CD1c-positive myeloid dendritic cell (primary cell): Measurements from ENCODE around the gene IL34.
A peak's percentile ranks its signal among the peaks of the same experiment; 100 is the strongest.
"Not testable (repeated sequence)": the region's sequence is repeated elsewhere in the genome, so short reads cannot be mapped to it uniquely, and the experiment has no call there.

Experiments
- DNase-seq: peaks from one replicate; pipeline ENCODE4 v3.0.0-alpha.2; 2016; ENCODE audit errors: extremely low spot score

IL34 gene

DNA sequence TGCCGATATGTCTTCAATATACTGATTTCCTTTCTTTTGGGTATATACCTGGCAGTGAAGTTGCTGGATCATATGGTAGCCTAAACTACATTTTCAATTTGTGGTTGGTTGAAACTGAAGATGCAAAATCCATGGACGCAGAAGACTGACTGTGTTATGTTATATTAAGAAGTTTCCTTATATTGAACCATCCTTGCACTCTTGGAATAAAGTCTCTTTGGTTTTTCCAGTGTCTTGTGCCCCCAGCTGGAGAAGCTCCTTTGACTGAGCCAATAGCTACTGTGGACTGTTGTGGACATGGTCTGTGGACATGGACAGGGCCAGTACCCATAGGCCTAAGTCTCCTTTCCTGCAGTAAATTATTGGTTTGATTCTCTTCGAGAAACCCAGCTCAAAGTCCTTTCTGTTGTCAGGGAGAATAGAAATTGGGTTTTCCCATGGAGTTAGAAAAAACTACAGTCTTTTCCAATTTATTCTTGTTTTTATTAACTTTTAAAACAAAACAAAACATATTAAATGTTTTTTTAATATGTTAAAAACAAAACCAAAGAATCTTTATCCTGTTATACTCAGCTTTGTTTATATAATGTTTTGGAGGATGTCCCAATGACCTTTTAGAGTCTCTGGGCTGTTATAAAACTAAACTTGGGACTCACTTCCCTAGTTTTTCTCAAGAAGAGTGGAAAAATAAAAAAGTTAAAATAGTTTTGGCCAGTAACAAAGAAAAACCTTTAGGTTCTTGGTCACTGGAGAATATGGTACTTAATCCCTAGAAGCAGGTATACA is 15.2 kb upstream of the IL34 start:
- no peak for DNase-seq

DNA sequence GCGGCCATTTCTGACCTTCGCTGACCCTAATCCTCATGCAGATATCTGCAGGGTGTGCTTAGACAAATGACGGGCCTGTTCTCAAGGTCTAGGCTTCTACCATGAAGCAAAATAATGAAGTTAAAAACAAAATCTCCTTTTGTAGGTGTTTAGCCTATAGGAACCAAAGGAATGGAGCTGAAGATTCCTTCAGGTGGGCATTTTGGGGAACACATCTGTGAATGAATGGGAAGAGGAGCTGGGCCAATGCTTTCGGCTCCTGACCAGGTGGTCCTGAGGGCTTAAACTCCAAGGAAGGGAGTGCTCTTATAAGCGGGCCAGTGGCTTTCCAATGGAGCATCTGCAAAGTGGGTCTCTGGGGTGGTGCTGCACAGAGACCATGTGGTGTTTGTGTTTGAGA is 14.1 kb upstream of the IL34 start:
- DNase-seq, result no peak

DNA sequence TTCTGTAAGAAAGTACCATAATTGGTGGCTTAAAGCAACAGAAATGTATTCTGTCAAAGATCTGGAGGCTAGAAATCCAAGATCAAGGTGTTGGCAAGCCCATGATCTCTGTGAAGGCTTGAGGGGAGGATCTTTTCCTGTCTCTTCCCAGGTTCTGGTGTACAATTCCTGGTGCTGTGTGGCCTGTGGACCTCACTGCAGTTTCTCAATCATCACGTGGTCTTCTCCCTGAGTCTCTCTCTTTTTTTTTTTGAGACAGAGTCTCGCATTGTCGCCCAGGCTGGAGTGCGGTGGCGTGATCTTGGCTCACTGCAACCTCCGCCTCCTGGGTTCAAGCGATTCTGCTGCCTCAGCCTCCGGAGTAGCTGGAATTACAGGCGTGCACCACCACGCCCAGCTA is 12.7 kb upstream of the IL34 start:
- not testable (repeated sequence) for DNase-seq

DNA sequence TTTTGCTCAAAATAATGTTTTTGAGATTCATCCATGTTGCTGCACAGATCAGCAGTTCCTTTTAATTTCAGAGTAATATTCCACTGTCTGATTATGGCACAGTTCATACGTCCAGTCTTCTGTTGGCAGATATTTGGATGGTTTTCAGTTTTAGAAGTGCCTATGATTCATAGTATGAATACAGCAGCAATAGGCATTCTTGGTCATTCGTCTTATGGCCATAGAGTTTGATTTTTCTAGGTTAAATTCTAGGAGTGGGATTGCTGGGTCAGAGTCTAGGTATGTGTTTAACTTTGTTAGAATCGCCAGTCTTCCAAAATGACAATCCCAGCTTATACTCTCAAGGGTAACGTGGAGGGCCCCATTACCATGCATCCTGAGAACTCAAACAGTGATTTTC is 11.5 kb upstream of the IL34 start:
- no peak for DNase-seq

DNA sequence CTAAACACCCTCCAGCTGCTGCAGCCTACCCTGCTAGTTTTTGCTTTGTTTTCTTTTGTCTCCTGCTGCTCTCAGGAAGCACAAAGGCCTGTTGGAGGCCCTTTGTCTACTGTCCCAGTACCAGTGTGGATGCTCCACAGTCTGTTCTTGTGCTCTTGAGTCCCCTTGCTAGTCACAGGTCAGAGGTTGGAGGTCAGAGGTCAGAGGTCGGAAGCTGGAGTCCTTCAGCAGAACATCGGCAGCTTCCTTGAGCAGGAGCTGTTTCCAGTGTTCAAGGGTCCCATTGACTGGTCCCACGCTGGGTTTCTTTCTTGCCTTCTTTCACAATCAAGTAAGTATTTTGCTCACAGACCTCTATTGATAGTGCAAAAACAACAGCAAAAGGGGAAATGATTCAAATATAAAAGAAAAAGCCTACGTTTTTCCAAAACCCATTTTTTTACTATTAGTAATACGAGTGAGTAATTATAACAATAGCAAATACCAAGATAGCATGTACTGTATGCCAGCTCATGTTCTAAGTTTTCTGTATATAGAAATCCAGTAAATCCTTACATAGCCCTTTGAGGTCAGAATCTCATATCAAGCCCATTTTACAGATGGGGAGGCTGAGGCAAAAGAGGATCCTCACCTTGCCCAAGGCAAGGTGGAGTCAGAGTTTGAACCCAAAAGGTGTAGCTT is 10.9 kb upstream of the IL34 start:
- no peak for DNase-seq

DNA sequence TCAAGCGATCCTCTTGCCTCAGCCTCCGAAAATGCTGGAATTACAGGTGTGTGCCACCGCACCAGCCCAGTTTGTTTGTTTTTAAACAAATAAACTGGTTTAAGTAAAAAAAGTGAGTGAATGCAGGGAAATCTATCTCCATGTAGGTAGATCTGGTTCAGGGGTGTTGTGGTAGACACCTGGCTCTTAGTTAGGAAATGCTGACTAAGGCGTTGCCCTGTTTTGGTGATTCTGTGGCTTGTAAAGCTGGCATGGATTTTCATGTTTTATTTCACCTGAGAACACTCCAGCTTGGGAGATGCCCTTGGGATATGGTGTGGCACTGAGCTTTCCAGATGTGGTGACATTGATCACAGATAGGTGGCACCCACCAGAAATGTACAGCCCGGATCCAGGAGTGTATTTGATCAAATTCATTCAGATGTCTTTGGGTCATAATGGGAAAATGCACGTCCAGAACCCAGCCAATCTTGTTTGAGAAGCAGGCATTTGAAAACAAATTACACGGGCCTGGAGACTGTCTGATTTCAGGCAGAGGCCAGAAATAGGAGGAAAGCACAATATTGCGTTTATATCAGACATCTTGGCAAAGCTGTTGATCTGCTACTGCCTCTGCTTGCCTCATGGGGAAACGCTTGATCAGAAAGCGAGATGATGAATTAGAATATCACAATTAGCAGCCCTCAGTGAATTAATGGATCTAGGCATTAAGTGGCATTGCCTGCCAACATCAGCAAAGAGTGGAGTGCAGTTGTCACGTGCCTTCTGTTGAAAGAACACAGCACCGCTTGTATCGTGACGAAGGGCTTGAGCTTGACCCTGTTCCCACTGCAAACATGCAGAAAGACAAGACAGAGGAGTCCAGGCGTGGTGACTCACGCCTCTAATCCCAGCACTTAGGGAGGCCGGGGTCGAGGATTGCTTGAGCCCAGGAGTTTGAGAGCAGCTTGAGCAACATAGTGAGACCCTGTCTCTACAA is 7.3 kb upstream of the IL34 start:
- DNase-seq, result no peak

DNA sequence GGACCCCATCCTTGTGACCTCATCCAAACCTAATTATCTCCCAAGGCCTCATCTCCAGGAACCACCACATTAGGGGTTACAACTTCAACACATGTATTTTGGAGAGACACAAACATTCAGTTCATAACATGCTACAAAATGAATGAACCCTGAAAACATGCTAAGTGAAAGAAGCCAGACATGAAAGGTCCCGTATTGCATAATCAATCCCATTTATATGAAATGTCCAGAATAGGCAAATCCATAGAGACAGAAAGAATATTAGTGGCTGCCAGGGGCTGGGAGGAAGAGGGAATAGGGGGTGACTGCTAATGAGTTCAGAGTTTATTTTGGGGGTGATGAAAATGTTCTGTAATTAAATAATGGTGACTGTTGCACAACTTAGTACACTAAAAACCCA is 3.7 kb upstream of the IL34 start:
- DNase-seq, result no peak

DNA sequence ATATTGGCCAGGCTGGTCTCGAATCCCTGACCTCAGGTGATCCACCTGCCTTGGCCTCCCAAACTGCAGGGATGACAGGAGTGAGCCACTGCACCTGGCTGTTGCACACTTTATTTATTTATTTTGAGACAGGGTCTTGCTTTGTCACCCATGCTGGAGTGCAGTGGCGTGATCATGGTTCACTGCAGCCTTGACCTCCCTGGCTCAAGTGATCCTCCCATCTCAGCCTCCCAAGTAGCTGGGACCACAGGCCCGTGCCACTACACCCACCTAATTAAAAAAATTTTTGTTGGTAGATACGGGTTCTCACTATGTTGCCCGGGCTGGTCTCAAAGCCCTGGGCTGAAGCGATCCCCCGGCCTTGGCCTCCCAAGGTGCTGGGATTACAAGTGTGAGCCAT is 3.1 kb upstream of the IL34 start:
- DNase-seq, result not testable (repeated sequence)

DNA sequence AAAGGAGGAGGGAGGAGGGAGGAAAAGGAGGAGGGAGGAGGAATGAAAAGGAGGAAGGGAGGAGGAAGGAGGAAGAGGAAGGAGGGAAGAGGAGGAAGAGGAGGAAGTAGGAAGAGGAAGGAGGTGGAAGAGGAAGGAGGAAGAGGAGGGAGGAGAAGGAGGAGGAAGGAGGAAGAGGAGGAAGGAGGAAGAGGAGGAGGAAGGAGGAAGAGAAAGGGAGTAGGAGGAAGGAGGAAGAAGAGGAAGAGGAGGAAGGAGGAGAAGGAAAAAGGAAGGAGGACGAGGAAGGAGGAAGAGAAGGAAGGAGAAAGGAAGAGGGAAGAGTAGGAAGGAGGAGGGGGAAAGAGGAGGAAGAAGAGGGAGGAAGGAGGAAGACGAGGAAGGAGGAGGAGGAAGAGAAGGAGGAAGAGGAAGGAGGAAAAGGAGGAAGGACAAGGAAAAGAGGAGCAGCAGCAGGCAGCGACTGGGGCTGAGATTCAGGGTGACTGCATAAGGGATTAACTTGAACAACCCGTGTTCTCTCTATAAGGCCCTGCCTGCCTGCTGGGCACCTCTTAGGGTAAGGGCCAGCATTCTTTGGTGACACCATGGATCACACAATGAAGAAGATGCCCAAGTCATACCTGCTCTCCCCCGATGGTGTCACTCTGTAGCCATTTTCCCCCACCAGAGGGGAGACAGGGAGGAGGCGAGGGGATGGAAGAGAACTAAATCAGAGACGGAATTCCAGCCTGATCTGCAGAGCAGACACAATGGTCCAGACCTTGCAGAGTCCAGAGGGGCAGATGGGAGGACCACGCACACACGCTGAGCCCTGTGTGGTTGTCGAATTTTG is 1.4 kb upstream of the IL34 start:
- no peak for DNase-seq

DNA sequence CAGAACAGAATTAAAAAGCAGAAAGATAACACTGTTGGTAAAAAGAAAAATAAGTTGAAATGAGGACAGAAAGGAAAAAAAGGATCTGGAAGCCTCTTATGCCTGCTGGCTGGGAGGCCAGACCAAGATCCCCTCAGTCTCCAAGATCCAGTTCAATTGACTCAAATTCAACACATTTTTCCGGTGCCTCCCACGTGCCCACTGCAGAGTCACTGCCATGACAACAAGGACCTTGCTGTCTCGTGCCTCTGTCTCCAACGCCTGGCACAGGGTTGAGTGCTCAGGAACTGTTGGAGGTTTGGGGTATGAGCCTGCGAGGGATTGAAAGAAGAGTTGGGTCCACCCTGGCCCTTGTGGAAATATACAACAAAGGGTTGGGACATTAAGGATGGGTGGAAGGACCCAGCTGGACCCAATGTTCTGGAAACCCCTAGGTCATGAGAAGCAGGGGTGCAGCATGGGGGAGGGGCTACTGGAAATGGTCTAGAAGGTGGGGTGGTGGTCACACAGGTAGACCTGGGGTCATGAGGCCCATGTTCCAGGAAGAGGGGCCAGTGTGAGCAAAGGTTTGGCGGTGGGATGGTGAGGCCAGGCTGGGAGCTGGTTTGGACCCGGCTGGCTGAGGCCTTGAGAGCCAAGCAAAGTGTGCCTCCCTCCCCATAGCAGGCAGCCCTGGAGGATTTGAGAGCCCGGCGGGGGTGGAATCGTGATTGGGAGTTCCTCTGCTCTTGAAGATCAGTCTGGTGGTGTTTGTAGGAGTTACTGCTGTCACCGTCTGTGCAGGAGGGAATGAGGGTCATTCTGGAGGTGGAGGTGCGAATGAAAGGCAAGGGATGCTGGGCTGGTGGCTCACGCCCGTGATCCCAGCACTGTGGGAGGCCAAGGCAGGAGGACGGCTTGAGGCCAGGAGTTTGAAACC is 1.3 kb downstream of the IL34 start:
- DNase-seq, result no peak

DNA sequence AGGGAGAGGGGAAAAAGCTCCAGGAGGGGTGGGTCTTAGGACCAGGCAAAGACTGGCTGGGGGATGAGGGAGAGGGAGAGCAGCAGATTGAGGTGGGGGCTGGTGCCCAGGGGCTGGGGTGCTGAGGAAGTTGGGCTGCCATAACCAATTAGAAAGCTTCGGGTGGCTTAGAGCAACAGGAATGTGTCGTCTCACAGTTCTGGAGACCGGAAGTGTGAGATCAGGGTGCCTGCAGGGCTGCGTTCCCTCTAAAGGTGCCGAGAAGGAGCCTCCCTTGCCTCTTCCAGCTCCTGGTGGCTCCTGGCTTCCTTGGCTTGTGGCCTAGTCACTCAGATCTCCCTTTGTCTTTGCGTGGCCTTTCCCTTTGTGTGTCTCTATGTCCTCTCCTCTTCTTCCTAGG is 2.2 kb downstream of the IL34 start:
- no peak for DNase-seq

DNA sequence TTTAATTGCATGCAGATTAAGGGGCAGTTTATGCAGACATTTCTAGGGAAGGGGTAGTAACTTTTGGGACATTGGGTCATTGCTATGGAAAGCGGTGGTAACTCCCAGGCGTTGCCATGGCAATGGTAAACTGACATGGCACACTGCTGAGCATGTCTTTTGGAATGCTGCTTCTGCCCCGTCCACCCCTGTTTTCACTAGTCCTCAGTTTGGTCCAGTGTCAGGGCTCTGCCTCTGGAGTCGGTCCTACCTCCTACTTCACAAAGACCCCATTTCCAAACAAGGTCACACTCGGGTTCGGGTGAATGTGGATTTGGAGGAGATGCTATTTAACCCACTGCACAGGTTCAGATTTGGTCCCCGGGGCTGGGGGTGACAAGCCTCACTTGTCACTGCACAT is 2.9 kb downstream of the IL34 start:
- DNase-seq, result no peak

DNA sequence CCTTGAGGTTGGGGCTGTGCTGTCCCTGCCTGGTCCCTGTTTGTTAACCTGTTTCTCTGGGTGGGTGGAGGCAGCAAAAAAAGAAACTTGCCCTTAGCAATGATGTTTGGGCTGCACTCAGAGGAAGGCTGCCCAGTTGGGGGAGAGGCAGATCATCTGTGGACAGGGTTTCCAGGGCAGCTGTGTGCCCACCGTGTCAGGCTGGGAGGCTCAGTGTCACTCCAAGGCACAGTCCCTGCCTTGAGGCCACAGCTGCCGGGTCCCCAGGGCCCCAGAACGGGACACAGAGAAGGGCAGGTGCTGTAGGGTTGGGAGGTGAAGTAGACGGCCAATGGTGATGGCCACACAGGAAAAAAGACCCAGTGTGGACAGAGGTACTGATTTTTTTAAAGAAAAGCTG is 3.9 kb downstream of the IL34 start:
- no peak for DNase-seq

DNA sequence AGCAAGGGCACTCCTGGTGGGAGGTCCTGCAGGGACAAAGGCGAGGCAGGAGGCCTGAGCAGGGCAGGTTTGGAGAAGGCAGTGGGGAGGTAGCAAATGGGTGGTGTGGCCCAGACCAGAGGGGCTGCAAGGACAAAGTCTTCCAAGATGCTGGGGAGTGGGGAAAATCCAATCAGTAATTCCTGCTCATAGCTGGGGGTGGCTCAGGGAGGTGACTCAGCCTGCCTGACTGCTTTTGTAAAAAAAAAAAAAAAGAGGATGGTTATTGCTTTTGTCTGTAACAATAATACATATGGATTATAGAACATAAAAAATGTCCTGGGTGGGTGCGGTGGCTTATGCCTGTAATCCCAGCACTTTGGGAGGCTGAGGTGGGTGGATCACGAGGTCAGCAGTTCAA is 5.2 kb downstream of the IL34 start:
- DNase-seq, result no peak

DNA sequence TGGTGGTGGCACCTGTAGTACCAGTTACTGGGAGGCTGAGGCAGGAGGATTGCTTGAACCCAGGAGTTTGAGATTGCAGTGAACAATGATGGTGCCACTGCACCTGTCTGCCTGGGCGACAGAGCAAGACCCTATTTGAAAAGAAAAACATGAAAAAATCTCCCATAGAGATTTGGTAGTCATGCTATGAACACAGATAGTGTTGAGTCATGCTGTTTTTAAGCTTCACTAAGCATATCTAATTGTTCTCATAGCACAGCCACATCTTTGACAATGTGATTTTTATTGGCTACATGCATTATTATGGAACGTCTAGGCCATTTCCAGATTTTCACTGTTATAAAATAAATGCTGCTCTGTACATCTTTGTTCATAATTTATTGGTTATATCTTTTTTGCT is 6.0 kb downstream of the IL34 start:
- no peak for DNase-seq

DNA sequence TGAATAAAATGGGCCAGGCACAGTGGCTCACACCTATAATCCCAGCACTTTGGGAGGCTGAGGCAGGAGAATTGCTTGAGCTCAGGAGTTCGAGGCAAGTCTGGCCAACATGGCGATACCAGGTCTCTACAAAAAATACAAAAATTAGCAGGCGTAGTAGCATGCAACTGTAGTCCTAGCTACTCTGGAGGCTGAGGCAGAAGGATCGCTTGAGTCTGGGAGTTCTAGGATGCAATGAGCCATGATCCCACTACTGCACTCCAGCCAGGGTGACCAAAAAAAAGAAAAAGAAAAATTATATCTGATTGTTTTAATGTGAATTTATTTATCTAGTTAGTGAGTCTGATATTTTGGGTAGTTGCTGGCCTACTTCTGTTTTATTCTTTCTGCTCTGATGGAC is 7.0 kb downstream of the IL34 start:
- DNase-seq, result no peak

DNA sequence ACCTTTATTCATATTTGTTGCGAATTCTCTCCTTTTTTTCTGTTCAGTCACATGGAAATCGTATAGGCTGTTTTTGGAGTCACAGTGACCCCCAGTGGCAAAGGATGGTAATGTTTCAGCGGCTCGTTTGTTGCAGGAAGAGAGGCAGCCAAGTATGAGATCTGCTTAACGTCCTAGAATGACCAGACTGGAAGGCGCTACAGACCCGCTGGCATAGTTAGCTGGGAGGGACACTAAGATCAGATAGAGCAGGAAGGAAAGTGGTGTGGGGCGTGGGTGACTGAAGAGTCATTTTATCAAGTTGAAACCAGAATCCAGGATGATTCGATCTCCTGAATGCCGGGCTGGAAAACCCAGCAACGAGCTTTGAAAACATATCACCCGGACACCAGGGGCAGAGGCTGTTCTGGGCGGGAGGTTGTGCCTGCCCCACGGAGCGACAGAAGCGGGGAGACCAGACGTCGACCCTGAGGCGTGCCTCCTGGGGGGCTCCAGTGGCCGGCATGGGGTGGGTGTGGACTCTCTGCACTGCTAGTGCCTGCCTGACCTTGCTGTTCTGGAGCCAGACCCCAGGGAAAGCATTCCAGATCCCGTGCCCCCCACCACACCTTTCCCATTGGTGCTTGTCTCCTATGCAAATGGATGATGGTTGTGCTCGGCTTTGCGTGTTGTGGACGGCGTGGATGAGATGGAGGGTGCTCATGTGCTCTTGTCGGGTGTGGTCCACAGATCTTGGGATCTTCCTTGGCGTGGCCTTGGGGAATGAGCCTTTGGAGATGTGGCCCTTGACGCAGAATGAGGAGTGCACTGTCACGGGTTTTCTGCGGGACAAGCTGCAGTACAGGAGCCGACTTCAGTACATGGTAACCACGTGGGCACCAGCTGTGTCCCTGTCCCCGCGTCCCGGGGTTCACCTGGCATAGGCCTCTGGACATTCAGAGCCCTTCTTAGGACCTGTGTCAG is 7.7 kb downstream of the IL34 start:
- peak; percentile 82 for DNase-seq

DNA sequence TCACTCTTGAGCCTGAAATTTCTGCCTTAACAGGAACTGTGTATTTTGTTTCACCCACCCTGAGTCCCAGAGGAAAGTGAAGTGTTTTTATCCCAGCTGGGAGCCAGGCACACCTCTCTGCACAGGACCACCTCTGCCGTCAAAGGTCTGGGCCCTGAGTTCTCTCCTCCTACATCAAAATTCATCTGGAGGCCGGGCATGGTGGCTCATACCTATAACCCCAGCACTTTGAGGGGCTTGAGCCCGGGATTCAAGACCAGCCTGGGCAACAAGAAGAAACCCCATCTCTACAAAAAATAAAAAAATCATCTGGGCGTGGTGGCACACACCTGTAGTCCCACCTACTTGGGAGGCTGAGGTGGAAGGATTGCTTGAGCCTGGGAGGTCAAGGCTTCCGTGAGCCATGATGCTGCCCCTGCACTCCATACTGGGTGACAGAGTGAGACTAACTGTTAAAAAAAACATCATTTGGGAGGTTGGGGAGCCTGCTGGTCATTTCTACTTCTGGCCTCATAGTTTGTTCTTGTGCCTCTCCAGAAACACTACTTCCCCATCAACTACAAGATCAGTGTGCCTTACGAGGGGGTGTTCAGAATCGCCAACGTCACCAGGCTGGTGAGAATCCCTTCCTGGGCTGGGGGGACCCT is 9.8 kb downstream of the IL34 start:
- no peak for DNase-seq
